Subcutaneous adipose tissue (tissue), 4 donors: ENCODE results near the gene HTRA3. TPM values are rescaled to one million over a fixed set of nuclear protein-coding genes. Genes with fewer than 3 reads are reported as not detected.

ENCODE experiments used
- CTCF ChIP-seq: fragments of 450-650 bp; IDR thresholded peaks from one replicate; pipeline ENCODE4 v1.5.1; 2016; ENCODE audit warnings: low read depth, mild to moderate bottlenecking, control low read depth, antibody characterized with exemption, moderate library complexity
- total RNA-seq, 4 donors: library from RNA; depleted of rRNA; stranded (reverse); fragments of >200 nt; gene quantifications; one replicate each; pipeline ENCODE4 v1.1.0, GENCODE V29; 2016

The HTRA3 gene
- total RNA-seq, 4 donors from 2014 or later, result 40.7 to 65.9 (median 56.9) TPM

GRCh38 chr4:8280876-8281440 is 11.4 kb downstream of the HTRA3 start:
- TF ChIP-seq CTCF, result no peak

- TF ChIP-seq CTCF, result no peak
These were observed 12.1 kb downstream of the HTRA3 start for GRCh38 chr4:8281519-8282133.

- TF ChIP-seq CTCF, result no peak
These were observed 12.6 kb downstream of the HTRA3 start for GRCh38 chr4:8282134-8282641.

GRCh38 chr4:8282742-8283141 is 13.2 kb downstream of the HTRA3 start:
- TF ChIP-seq CTCF, result no peak

GRCh38 chr4:8283161-8283560 is 13.6 kb downstream of the HTRA3 start:
- TF ChIP-seq CTCF, result no peak

GRCh38 chr4:8283631-8284121 is 14.1 kb downstream of the HTRA3 start:
- TF ChIP-seq CTCF, result no peak

- no peak for TF ChIP-seq CTCF
These were observed 14.8 kb downstream of the HTRA3 start for GRCh38 chr4:8284391-8284790.
